Esophagus muscularis mucosa (tissue), 4 donors: ENCODE data around the gene PDGFA. TPM values are rescaled to one million over a fixed set of nuclear protein-coding genes. Genes with fewer than 3 reads are reported as not detected.

Experiments
- DNase-seq: peaks from one replicate; pipeline ENCODE4 v3.0.0-alpha.2; 2017; ENCODE audit errors: extremely low spot score
- H3K27ac ChIP-seq, 4 donors: fragments of 200-600 bp; sonication (generic); replicated peaks in 1 of 4; 1 replicate in 3 of 4; 2 replicates in 1 of 4; pipeline ENCODE4 v1.5.1; 2016 to 2019; ENCODE audit warnings: mild to moderate bottlenecking in 1 of 4
- H3K27me3 ChIP-seq, 4 donors: fragments of 200-600 bp; sonication (generic); one replicate each; pipeline versions ENCODE4 v1.5.1 to v1.6.0; 2016 to 2019
- H3K36me3 ChIP-seq, 4 donors: fragments of 200-600 bp; sonication (generic); one replicate each; pipeline ENCODE4 v1.5.1; 2016 to 2019
- H3K4me1 ChIP-seq, 4 donors: fragments of 200-600 bp; sonication (generic); one replicate each; pipeline ENCODE4 v1.5.1; 2016 to 2019
- H3K4me3 ChIP-seq, 4 donors: fragments of 200-600 bp; sonication (generic); 1 replicate in 2 of 4; 2 replicates in 2 of 4; pipeline ENCODE4 v1.5.1; 2016 to 2019; ENCODE audit warnings: mild to moderate bottlenecking in 4 of 4, moderate library complexity in 1 of 4
- H3K9me3 ChIP-seq, 4 donors: fragments of 200-600 bp; sonication (generic); 1 replicate in 3 of 4; 2 replicates in 1 of 4; pipeline ENCODE4 v1.5.1; 2016 to 2019
- EP300 ChIP-seq: sonication (generic); formaldehyde crosslinking; IDR thresholded peaks from one replicate; pipeline ENCODE4 v1.6.1; 2017; ENCODE audit warnings: antibody characterized with exemption
- POLR2A ChIP-seq: fragments of 450-650 bp; IDR thresholded peaks from one replicate; pipeline ENCODE4 v1.6.1; 2017; ENCODE audit warnings: antibody characterized with exemption, moderate library complexity, mild to moderate bottlenecking, low read depth
- POLR2AphosphoS5 ChIP-seq, 2 donors: sonication (generic); formaldehyde crosslinking; IDR thresholded peaks; one replicate each; pipeline ENCODE4 v1.6.1; 2017; ENCODE audit warnings: antibody characterized with exemption in 2 of 2
- WGBS: methylation state at CpG from one replicate; pipeline ENCODE4 v1.1.5; 2018; 5-methylcytosine and 5-hydroxymethylcytosine counted together
- intact Hi-C: fragments of 100-400 bp; cut with DNase I; formaldehyde crosslinking; loops from one replicate; pipeline ENCODE4 v1.15.1; 2023
- total RNA-seq, 4 donors: library from RNA; depleted of rRNA; stranded (reverse); fragments of >200 nt; gene quantifications; one replicate each; pipeline versions ENCODE4 v1.1.0 to v1.2.1, GENCODE V29; 2016
- TF ChIP-seq, protein P1 (sequence below), 3 experiments: fragments of 200-600 bp in 2 of 3; fragments of 450-650 bp in 1 of 3; sonication (generic) in 2 of 3; IDR thresholded peaks; one replicate each; pipeline ENCODE4 v1.5.1; 2017 to 2019; ENCODE audit warnings: antibody characterized with exemption in 3 of 3, mild to moderate bottlenecking in 2 of 3, moderate library complexity in 1 of 3

Gene PDGFA
- total RNA-seq, 4 donors from 2014 or later: 88.0 to 184 (median 119) TPM

DNA sequence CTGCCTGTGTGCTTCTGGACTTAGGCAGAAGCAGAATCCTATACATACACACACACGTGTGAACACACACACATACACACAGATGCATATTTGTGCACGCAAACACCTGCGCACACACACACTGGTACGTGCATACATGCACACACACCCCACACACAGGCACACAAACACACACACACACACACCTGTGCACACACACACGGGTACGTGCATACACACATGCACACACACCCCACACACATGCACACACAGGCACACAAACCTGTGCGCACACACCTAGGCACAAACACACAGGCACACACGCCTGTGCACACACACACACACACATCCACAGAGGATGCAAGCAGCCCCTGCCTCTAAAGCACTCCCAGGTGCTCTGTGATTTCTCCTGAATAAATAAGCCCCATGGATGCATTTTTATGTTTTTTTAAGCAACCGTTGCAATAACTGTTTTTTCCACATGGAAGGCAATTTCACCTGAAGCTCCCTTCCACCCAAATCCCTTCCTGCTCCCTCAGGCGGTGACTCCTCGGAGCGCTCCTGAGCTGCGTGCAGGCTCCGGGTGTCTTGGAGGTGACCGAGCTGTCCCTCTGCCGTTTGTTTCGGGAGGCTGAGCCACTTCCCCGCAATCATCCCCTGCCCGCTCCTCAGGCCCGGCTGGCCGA is 41.5 kb upstream of the PDGFA start:
- 90% methylated on average over 21 of the region's 21 CpGs for WGBS
- DNase-seq: no peak
- no peak for TF ChIP-seq EP300
- no peak for TF ChIP-seq POLR2A
- no peak for TF ChIP-seq POLR2AphosphoS5 (IDR thresholded peaks at IDR 0.05)
- TF ChIP-seq, protein P1, sequence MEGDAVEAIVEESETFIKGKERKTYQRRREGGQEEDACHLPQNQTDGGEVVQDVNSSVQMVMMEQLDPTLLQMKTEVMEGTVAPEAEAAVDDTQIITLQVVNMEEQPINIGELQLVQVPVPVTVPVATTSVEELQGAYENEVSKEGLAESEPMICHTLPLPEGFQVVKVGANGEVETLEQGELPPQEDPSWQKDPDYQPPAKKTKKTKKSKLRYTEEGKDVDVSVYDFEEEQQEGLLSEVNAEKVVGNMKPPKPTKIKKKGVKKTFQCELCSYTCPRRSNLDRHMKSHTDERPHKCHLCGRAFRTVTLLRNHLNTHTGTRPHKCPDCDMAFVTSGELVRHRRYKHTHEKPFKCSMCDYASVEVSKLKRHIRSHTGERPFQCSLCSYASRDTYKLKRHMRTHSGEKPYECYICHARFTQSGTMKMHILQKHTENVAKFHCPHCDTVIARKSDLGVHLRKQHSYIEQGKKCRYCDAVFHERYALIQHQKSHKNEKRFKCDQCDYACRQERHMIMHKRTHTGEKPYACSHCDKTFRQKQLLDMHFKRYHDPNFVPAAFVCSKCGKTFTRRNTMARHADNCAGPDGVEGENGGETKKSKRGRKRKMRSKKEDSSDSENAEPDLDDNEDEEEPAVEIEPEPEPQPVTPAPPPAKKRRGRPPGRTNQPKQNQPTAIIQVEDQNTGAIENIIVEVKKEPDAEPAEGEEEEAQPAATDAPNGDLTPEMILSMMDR (IDR thresholded peaks at IDR 0.05): no peak
- Histone ChIP-seq H3K4me3 (no peak overlapping the region), H3K36me3 (no peaks in the 10 kb centered on the region), H3K27ac (no peak overlapping the region), H3K9me3 (no peaks in the 10 kb centered on the region), H3K27me3 (no peaks in the 10 kb centered on the region), H3K4me1 (peaks cover 0 to 3% (median 0%) of the 10 kb centered on the region in 4 donors)
- intact Hi-C loops: no loop called here

DNA sequence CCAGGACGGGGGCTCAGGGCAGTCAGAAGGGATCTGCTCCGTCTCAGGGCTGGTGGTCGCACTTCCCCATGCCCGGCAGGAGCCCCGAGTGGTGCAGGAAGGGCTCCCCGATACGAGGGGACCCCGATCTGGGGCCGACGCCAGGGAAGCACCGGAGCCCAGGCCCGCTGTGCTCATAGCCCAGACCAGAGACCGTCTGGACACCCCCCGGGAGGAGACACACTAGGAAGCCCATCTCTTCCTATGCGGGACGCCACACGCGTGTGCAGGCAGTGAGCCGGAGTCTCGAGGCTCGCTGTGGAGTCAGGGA is 39.7 kb upstream of the PDGFA start:
- 94% methylated on average over 14 of the region's 21 CpGs for WGBS
- no peak overlapping the region for H3K27ac ChIP-seq
- intact Hi-C loops: no loop called here

DNA sequence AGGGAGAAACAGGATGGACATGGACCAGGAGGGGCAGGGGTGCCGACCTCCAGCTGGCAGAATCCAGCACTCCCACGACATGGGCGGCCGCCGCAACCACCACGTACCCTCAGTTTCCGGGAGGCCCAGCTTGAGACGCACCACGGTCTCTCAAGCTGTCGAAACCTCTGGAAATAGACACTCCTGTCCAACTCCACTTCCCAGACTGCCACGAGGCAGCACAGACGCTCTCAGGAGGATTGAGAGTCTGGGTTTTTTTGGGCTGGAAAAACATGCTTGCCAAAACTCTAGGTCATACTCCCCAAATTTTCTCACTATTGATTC is 37.9 kb upstream of the PDGFA start:
- Histone ChIP-seq H3K36me3 (peaks cover 0 to 7% (median 0%) of the 10 kb centered on the region in 4 donors), H3K27me3 (no peaks in the 10 kb centered on the region), H3K4me1 (no peaks in the 10 kb centered on the region), H3K4me3 (no peak overlapping the region), H3K9me3 (no peaks in the 10 kb centered on the region), H3K27ac (no peak overlapping the region)
- TF ChIP-seq POLR2AphosphoS5 (IDR thresholded peaks at IDR 0.05) (no peak), POLR2A (no peak), EP300 (no peak)
- TF ChIP-seq, protein P1 (IDR thresholded peaks at IDR 0.05): no peak
- intact Hi-C loops: no loop called here
- DNase-seq: no peak
- WGBS: 87% methylated on average over 12 of the region's 12 CpGs

More for the DNA sequence above, 39.7 kb upstream of the PDGFA start:
- no peaks in the 10 kb centered on the region for H3K4me1 ChIP-seq
- no peaks in the 10 kb centered on the region for H3K9me3 ChIP-seq
- H3K27me3 ChIP-seq: no peaks in the 10 kb centered on the region
- no peak for DNase-seq
- no peak overlapping the region for H3K4me3 ChIP-seq
- peaks cover 0 to 7% (median 0%) of the 10 kb centered on the region in 4 donors for H3K36me3 ChIP-seq
- no peak for TF ChIP-seq POLR2A
- TF ChIP-seq EP300: no peak

DNA sequence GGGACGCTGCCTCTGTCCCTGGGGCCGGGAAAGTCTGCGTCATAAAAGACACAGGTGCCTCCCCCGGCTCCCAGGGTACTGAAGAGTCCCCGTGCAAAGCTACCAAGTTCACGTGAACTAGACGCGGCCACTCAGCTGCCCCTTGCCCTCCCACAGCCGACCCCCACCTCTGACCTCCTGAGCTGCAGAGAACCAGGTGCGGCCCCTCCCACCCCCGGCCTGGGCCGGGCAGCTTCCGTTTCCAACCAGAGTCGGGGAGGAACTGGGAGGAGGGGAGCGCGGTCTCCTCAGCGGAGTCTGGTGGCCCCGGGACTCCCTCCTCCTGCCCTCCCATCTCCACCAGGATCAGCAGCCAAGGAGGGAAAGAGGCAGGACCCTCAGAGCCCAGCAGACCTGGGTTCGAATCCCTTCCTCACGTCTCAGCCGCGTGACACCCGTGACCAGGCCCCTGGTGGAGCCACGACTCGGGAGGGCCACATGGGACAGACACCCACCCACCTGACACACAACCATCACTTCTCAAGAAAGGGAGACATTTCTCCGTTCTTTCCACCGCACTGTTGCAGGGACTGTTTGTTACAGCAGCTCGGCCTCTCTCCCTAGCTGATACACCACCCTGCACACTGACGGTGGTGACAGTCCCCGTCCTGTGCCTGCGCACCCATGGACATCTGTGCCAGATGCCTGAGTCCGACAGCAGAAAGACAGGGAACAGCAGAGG is 37.4 kb upstream of the PDGFA start:
- intact Hi-C loops: no loop called here
- 92% methylated on average over 13 of the region's 32 CpGs for WGBS
- no peaks in the 10 kb centered on the region for H3K27me3 ChIP-seq
- H3K4me3 ChIP-seq: no peak overlapping the region
- H3K36me3 ChIP-seq: peaks cover 0 to 7% (median 0%) of the 10 kb centered on the region in 4 donors
- H3K4me1 ChIP-seq: no peaks in the 10 kb centered on the region
- no peak overlapping the region for H3K27ac ChIP-seq
- H3K9me3 ChIP-seq: no peaks in the 10 kb centered on the region
- no peak for TF ChIP-seq POLR2AphosphoS5 (IDR thresholded peaks at IDR 0.05)
- TF ChIP-seq POLR2A: no peak
- TF ChIP-seq EP300: no peak
- TF ChIP-seq, protein P1 (IDR thresholded peaks at IDR 0.05): no peak
- no peak for DNase-seq

DNA sequence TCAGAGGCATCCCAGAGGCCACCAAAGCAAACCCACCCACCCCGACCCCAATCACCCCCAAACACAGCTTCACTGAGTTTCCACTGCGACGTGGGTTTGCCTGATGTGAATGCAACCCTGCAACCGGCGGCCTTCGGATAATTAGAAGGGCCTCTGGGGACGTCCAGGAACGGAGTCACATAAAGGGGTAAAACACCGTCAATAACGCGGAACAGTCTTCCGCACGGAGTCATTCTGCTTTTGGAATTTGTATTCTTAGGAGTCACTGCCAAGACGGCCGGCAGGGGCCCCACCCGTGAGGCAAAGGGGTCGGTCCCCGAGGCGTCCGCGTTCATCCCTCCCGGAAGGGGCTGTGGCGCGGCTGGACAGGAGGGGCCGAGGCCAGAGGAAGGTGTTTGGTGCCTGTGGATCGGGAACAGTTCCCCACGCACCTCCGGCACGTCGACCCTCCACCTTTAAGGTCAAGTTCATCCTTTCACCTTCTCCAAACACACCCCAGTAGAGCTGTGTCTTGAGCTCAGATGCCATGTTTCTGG is 36.7 kb upstream of the PDGFA start:
- no peak for DNase-seq
- intact Hi-C loops: no loop called here
- 85% methylated on average over 30 of the region's 30 CpGs for WGBS

More for the DNA sequence above, 36.7 kb upstream of the PDGFA start:
- no peak overlapping the region for H3K4me3 ChIP-seq
- no peak overlapping the region for H3K27ac ChIP-seq
- H3K9me3 ChIP-seq: no peaks in the 10 kb centered on the region
- H3K36me3 ChIP-seq: peaks cover 0 to 7% (median 0%) of the 10 kb centered on the region in 4 donors
- TF ChIP-seq EP300 (no peak), POLR2AphosphoS5 (IDR thresholded peaks at IDR 0.05) (no peak), POLR2A (no peak)
- TF ChIP-seq, protein P1 (IDR thresholded peaks at IDR 0.05): no peak
- H3K27me3 ChIP-seq: no peaks in the 10 kb centered on the region
- H3K4me1 ChIP-seq: no peaks in the 10 kb centered on the region
